GM12891 (cell line): Measurements from ENCODE around the gene GMPR.

Source experiments
- POLR2A ChIP-seq: IDR thresholded peaks from 2 replicates; pipeline ENCODE4 v1.6.1; 2011; ENCODE audit warnings: low read depth, low read length, control low read depth
- POLR2AphosphoS5 ChIP-seq: IDR thresholded peaks from 2 replicates; pipeline ENCODE4 v1.6.1; 2011; ENCODE audit warnings: low read depth, low read length, control low read depth

- TF ChIP-seq POLR2AphosphoS5: no peak
- TF ChIP-seq POLR2A: no peak
Observed at GRCh38 chr6:16336911-16337294, 98.5 kb downstream of the GMPR start.
